Endothelial cell (in vitro differentiated cells): ENCODE results near the gene CEP57. TPM values are rescaled to one million over a fixed set of nuclear protein-coding genes. Genes with fewer than 3 reads are reported as not detected.
A peak's percentile ranks its signal among the peaks of the same experiment; 100 is the strongest.

Source experiments
- DNase-seq: peaks from one replicate; pipeline ENCODE4 v3.0.0; 2021; ENCODE audit warnings: low spot score
- H3K27ac Mint-ChIP-seq: one replicate; pipeline ENCODE4 v1.8.0; 2021; ENCODE audit warnings: mixed read lengths, inconsistent platforms; ENCODE audit not compliant: unreplicated experiment
- H3K27me3 Mint-ChIP-seq: one replicate; pipeline ENCODE4 v1.8.0; 2021; ENCODE audit warnings: mild to moderate bottlenecking, moderate library complexity, mixed read lengths, inconsistent platforms; ENCODE audit not compliant: unreplicated experiment
- H3K36me3 Mint-ChIP-seq: one replicate; pipeline ENCODE4 v1.8.0; 2021; ENCODE audit warnings: mild to moderate bottlenecking, low read depth, mixed read lengths, inconsistent platforms; ENCODE audit not compliant: unreplicated experiment
- H3K4me1 Mint-ChIP-seq: one replicate; pipeline ENCODE4 v1.8.0; 2021; ENCODE audit warnings: mild to moderate bottlenecking, mixed read lengths, inconsistent platforms; ENCODE audit not compliant: unreplicated experiment
- H3K4me3 Mint-ChIP-seq: one replicate; pipeline ENCODE4 v1.8.0; 2021; ENCODE audit warnings: mild to moderate bottlenecking, mixed read lengths, inconsistent platforms; ENCODE audit not compliant: unreplicated experiment
- H3K9me3 Mint-ChIP-seq: one replicate; pipeline ENCODE4 v1.8.0; 2021; ENCODE audit warnings: mixed read lengths, inconsistent platforms; ENCODE audit not compliant: unreplicated experiment
- total RNA-seq: library from RNA; stranded (reverse); fragmentation: NEBNext Ultra II Directional; extraction: Animal tissue kit (Norgen Biotek cat#: 25700); gene quantifications from one replicate; pipeline ENCODE4 v1.2.1, GENCODE V29; 2021; ENCODE audit not compliant: unreplicated experiment
- TF ChIP-seq, protein P1 (sequence below): fragments of 200-600 bp; sonication (generic); IDR thresholded peaks from one replicate; pipeline ENCODE4 v1.5.0; 2021; ENCODE audit warnings: antibody characterized with exemption; ENCODE audit not compliant: unreplicated experiment

The CEP57 gene
- total RNA-seq, 1 donor from 2014 or later, result 51.4 TPM

DNA sequence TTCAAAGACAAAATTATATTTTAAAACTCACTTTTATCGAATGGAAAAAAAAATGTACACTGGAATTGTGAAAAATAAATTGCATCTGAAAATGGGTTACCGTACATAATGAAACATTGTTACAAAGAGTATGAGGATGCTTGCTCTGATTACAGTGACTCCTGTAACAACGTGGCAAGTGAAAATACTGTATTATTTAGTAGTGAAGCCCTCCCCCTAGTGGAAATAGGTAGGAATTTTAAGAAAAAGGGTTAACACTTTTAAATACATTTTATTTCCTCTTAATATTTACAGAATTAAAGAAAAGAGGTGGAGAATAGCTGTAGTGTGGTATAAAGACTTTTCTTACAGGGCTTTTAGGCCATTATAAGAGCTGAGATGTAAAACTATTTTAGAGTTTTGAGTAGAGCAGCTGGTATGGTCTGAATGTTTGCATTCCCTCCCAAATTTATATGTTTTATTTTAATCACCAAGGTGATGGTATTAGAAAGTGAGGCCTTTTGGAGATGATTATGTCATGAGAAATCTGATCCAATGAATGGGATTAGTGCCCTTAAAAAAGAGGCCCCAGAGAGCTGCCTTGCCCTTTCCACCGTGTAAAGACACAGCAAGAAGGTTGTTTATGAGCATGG lies 25.9 kb upstream of the CEP57 start:
- Mint-ChIP-seq H3K27ac (no peak overlapping the region), H3K4me3 (no peak overlapping the region), H3K4me1 (peaks cover 6% of the 10 kb centered on the region), H3K36me3 (no peaks in the 10 kb centered on the region), H3K9me3 (no peaks in the 10 kb centered on the region), H3K27me3 (no peaks in the 10 kb centered on the region)
- no peak for DNase-seq
- TF ChIP-seq, protein P1, sequence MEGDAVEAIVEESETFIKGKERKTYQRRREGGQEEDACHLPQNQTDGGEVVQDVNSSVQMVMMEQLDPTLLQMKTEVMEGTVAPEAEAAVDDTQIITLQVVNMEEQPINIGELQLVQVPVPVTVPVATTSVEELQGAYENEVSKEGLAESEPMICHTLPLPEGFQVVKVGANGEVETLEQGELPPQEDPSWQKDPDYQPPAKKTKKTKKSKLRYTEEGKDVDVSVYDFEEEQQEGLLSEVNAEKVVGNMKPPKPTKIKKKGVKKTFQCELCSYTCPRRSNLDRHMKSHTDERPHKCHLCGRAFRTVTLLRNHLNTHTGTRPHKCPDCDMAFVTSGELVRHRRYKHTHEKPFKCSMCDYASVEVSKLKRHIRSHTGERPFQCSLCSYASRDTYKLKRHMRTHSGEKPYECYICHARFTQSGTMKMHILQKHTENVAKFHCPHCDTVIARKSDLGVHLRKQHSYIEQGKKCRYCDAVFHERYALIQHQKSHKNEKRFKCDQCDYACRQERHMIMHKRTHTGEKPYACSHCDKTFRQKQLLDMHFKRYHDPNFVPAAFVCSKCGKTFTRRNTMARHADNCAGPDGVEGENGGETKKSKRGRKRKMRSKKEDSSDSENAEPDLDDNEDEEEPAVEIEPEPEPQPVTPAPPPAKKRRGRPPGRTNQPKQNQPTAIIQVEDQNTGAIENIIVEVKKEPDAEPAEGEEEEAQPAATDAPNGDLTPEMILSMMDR, result peak; percentile 96

DNA sequence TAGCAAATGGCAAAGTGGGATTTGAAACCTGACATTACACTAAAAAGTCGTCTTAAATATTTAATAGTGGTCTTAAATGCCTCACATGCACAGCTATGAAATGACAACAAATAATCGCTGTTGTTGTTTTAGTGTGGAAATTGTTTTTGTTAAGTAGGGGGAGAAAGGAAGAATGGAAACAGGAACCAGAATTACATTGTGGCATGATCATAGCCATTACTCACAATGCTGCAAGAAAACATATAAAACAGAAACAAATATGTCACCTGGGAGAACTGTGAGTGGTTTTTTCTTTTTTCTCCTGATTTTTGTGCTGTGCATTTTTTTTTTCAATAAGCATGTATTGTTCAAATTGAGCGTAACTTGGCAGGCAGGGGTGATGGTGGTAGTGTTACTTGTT lies 23.6 kb upstream of the CEP57 start:
- TF ChIP-seq, protein P1, result no peak
- Mint-ChIP-seq H3K4me1 (no peaks in the 10 kb centered on the region), H3K36me3 (no peaks in the 10 kb centered on the region), H3K9me3 (no peaks in the 10 kb centered on the region), H3K4me3 (no peak overlapping the region), H3K27ac (no peak overlapping the region), H3K27me3 (no peaks in the 10 kb centered on the region)
- no peak for DNase-seq

DNA sequence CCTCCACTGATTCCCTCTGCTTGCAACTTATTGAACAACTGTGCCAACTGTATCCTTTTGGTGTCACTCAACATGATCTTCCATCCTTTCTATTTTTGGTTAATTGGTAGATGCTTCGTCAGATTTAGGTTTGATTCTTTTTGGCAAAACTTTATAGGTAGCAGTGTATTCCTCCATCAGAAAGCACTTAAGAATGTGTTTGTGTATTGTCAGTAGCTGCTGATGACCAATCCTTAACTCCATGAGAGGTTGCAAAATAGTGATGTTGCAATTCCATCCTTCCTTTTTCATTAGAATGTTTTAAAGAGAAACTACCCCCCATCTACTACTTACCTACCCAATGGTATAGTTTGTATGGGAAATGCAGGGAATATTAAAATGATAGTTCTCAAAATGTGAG lies 22.8 kb upstream of the CEP57 start:
- H3K4me3 Mint-ChIP-seq, result no peak overlapping the region
- H3K27me3 Mint-ChIP-seq, result no peaks in the 10 kb centered on the region
- no peaks in the 10 kb centered on the region for H3K9me3 Mint-ChIP-seq

DNA sequence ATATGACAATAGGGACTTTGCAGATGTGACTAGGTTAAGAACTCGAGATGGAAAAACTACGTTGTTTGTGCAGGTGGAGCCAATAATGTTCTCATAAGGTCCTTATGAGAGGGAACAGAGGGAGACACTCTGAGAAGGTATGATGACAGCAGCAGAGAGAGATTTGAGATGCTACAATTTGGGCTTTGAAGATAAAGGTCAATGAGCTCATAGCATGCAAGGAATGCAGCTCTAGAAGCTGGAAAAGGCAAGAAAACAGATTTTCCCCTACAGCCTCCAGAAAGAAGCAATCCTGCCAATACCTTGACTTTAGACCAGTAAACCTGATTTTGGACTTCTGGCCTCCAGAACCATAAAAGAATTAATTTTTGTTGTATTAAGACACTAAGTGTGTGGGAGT lies 21.8 kb upstream of the CEP57 start:
- Mint-ChIP-seq H3K27me3 (no peaks in the 10 kb centered on the region), H3K4me1 (no peaks in the 10 kb centered on the region), H3K9me3 (no peaks in the 10 kb centered on the region), H3K4me3 (no peak overlapping the region), H3K36me3 (no peaks in the 10 kb centered on the region), H3K27ac (no peak overlapping the region)
- TF ChIP-seq, protein P1, result no peak
- no peak for DNase-seq

More for the DNA sequence above, 22.8 kb upstream of the CEP57 start:
- no peaks in the 10 kb centered on the region for H3K4me1 Mint-ChIP-seq
- TF ChIP-seq, protein P1, result no peak
- no peak overlapping the region for H3K27ac Mint-ChIP-seq
- no peak for DNase-seq
- no peaks in the 10 kb centered on the region for H3K36me3 Mint-ChIP-seq

DNA sequence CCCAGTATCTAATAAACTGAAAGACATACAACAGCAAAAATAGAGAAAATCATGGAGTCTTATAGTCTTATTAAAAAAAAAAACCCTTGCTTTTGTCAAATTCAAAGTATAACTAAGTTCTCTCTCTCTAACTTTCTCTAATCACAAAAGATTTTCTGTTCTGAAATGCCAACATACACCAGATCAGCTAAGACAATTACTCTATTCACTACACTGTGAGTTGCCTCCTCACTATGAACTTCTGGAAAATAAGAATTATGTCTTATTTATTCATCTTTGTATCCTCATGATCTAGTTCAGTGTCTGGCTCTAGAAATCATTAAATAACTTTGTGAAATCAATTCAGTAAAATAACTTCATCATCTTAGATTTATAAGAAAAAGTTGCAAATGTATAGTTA lies 13.4 kb upstream of the CEP57 start:
- no peak for DNase-seq
- H3K4me1 Mint-ChIP-seq, result no peaks in the 10 kb centered on the region
- H3K9me3 Mint-ChIP-seq, result no peaks in the 10 kb centered on the region
- no peaks in the 10 kb centered on the region for H3K36me3 Mint-ChIP-seq
- no peak overlapping the region for H3K4me3 Mint-ChIP-seq
- H3K27me3 Mint-ChIP-seq, result no peaks in the 10 kb centered on the region
- TF ChIP-seq, protein P1, result no peak
- H3K27ac Mint-ChIP-seq, result no peak overlapping the region
